ENCODE results near the gene SCAMP4. TPM values are rescaled to one million over a fixed set of nuclear protein-coding genes. Genes with fewer than 3 reads are reported as not detected.

Gene SCAMP4
- total and polyA plus RNA-seq, 9 donors: 14.9 to 45.3 (median 31.7) TPM

GRCh38 chr19:1865172-1866010 is 39.8 kb upstream of the SCAMP4 start:
- H3K27ac ChIP-seq (ENCODE audit: low read length): peak overlapping the region; percentile 97
- no peaks in the 10 kb centered on the region for H3K9me3 ChIP-seq (replicated peaks; ENCODE audit: control insufficient read depth, low read depth, low read length)
- 81% methylated on average over 12 of the region's 17 CpGs for WGBS (ENCODE audit: insufficient coverage)
- H3K4me1 ChIP-seq (ENCODE audit: control insufficient read depth, insufficient read depth, low read length): peaks cover 27% of the 10 kb centered on the region
- peak overlapping the region; percentile 89 for H3K4me3 ChIP-seq (ENCODE audit: low read length)
- no peaks in the 10 kb centered on the region for H3K27me3 ChIP-seq (ENCODE audit: control insufficient read depth, insufficient read depth, low read length)
- peak; percentile 43 for DNase-seq
- no peaks in the 10 kb centered on the region for H3K36me3 ChIP-seq (ENCODE audit: control insufficient read depth, insufficient read depth, low read length)

GRCh38 chr19:1866693-1867348 is 38.4 kb upstream of the SCAMP4 start:
- Histone ChIP-seq H3K27ac (ENCODE audit: low read length) (no peak overlapping the region), H3K9me3 (replicated peaks; ENCODE audit: control insufficient read depth, low read depth, low read length) (no peaks in the 10 kb centered on the region), H3K4me1 (ENCODE audit: control insufficient read depth, insufficient read depth, low read length) (peaks cover 12% of the 10 kb centered on the region), H3K27me3 (ENCODE audit: control insufficient read depth, insufficient read depth, low read length) (no peaks in the 10 kb centered on the region), H3K4me3 (ENCODE audit: low read length) (no peak overlapping the region), H3K36me3 (ENCODE audit: control insufficient read depth, insufficient read depth, low read length) (peaks cover 9% of the 10 kb centered on the region)
- DNase-seq: no peak
- 77% methylated on average over 5 of the region's 8 CpGs for WGBS (ENCODE audit: insufficient coverage)

GRCh38 chr19:1867349-1867724 is 37.9 kb upstream of the SCAMP4 start:
- Histone ChIP-seq H3K36me3 (ENCODE audit: control insufficient read depth, insufficient read depth, low read length) (peaks cover 11% of the 10 kb centered on the region), H3K27ac (ENCODE audit: low read length) (no peak overlapping the region), H3K4me3 (ENCODE audit: low read length) (no peak overlapping the region), H3K27me3 (ENCODE audit: control insufficient read depth, insufficient read depth, low read length) (no peaks in the 10 kb centered on the region), H3K9me3 (replicated peaks; ENCODE audit: control insufficient read depth, low read depth, low read length) (no peaks in the 10 kb centered on the region), H3K4me1 (ENCODE audit: control insufficient read depth, insufficient read depth, low read length) (peaks cover 7% of the 10 kb centered on the region)
- 93% methylated on average over 9 of the region's 9 CpGs for WGBS (ENCODE audit: insufficient coverage)
- no peak for DNase-seq

- DNase-seq: no peak
- no peaks in the 10 kb centered on the region for H3K9me3 ChIP-seq (replicated peaks; ENCODE audit: control insufficient read depth, low read depth, low read length)
- H3K4me3 ChIP-seq (ENCODE audit: low read length): no peak overlapping the region
- no peak overlapping the region for H3K27ac ChIP-seq (ENCODE audit: low read length)
- WGBS (ENCODE audit: insufficient coverage): 56% methylated on average over 2 of the region's 7 CpGs
- peaks cover 21% of the 10 kb centered on the region for H3K4me1 ChIP-seq (ENCODE audit: control insufficient read depth, insufficient read depth, low read length)
- peaks cover 19% of the 10 kb centered on the region for H3K36me3 ChIP-seq (ENCODE audit: control insufficient read depth, insufficient read depth, low read length)
- H3K27me3 ChIP-seq (ENCODE audit: control insufficient read depth, insufficient read depth, low read length): no peaks in the 10 kb centered on the region
Observed at GRCh38 chr19:1868971-1869370, 36.2 kb upstream of the SCAMP4 start.

GRCh38 chr19:1871140-1871597 is 34.0 kb upstream of the SCAMP4 start:
- Histone ChIP-seq H3K27me3 (ENCODE audit: control insufficient read depth, insufficient read depth, low read length) (no peaks in the 10 kb centered on the region), H3K4me3 (ENCODE audit: low read length) (no peak overlapping the region), H3K27ac (ENCODE audit: low read length) (no peak overlapping the region), H3K4me1 (ENCODE audit: control insufficient read depth, insufficient read depth, low read length) (peaks cover 23% of the 10 kb centered on the region), H3K36me3 (ENCODE audit: control insufficient read depth, insufficient read depth, low read length) (peaks cover 19% of the 10 kb centered on the region), H3K9me3 (replicated peaks; ENCODE audit: control insufficient read depth, low read depth, low read length) (no peaks in the 10 kb centered on the region)
- no peak for DNase-seq
- 91% methylated on average over 9 of the region's 15 CpGs for WGBS (ENCODE audit: insufficient coverage)

- Histone ChIP-seq H3K4me3 (ENCODE audit: low read length) (no peak overlapping the region), H3K27me3 (ENCODE audit: control insufficient read depth, insufficient read depth, low read length) (no peaks in the 10 kb centered on the region), H3K27ac (ENCODE audit: low read length) (no peak overlapping the region), H3K9me3 (replicated peaks; ENCODE audit: control insufficient read depth, low read depth, low read length) (no peaks in the 10 kb centered on the region), H3K36me3 (ENCODE audit: control insufficient read depth, insufficient read depth, low read length) (peaks cover 19% of the 10 kb centered on the region), H3K4me1 (ENCODE audit: control insufficient read depth, insufficient read depth, low read length) (peaks cover 28% of the 10 kb centered on the region)
- DNase-seq: no peak
- WGBS (ENCODE audit: insufficient coverage): 90% methylated on average over 8 of the region's 13 CpGs
Observed at GRCh38 chr19:1871630-1872029, 33.6 kb upstream of the SCAMP4 start.

GRCh38 chr19:1872807-1873523 is 32.2 kb upstream of the SCAMP4 start:
- no peaks in the 10 kb centered on the region for H3K9me3 ChIP-seq (replicated peaks; ENCODE audit: control insufficient read depth, low read depth, low read length)
- peaks cover 19% of the 10 kb centered on the region for H3K36me3 ChIP-seq (ENCODE audit: control insufficient read depth, insufficient read depth, low read length)
- H3K27ac ChIP-seq (ENCODE audit: low read length): peak overlapping the region; percentile 61
- 82% methylated on average over 19 of the region's 25 CpGs for WGBS (ENCODE audit: insufficient coverage)
- no peaks in the 10 kb centered on the region for H3K27me3 ChIP-seq (ENCODE audit: control insufficient read depth, insufficient read depth, low read length)
- peaks cover 30% of the 10 kb centered on the region for H3K4me1 ChIP-seq (ENCODE audit: control insufficient read depth, insufficient read depth, low read length)
- DNase-seq: no peak
- no peak overlapping the region for H3K4me3 ChIP-seq (ENCODE audit: low read length)

GRCh38 chr19:1873524-1874473 is 31.4 kb upstream of the SCAMP4 start:
- Histone ChIP-seq H3K27me3 (ENCODE audit: control insufficient read depth, insufficient read depth, low read length) (no peaks in the 10 kb centered on the region), H3K9me3 (replicated peaks; ENCODE audit: control insufficient read depth, low read depth, low read length) (no peaks in the 10 kb centered on the region), H3K36me3 (ENCODE audit: control insufficient read depth, insufficient read depth, low read length) (peaks cover 19% of the 10 kb centered on the region), H3K4me1 (ENCODE audit: control insufficient read depth, insufficient read depth, low read length) (peaks cover 30% of the 10 kb centered on the region), H3K27ac (ENCODE audit: low read length) (peak overlapping the region; percentile 61), H3K4me3 (ENCODE audit: low read length) (no peak overlapping the region)
- 62% methylated on average over 20 of the region's 29 CpGs for WGBS (ENCODE audit: insufficient coverage)
- DNase-seq: peak; percentile 37

- H3K4me3 ChIP-seq (ENCODE audit: low read length): peak overlapping the region; percentile 95
- H3K4me1 ChIP-seq (ENCODE audit: control insufficient read depth, insufficient read depth, low read length): peaks cover 30% of the 10 kb centered on the region
- DNase-seq: no peak
- peak overlapping the region; percentile 84 for H3K27ac ChIP-seq (ENCODE audit: low read length)
- peaks cover 19% of the 10 kb centered on the region for H3K36me3 ChIP-seq (ENCODE audit: control insufficient read depth, insufficient read depth, low read length)
- no CpG with 5 or more reads among the region's 16 CpGs for WGBS (ENCODE audit: insufficient coverage)
- no peaks in the 10 kb centered on the region for H3K27me3 ChIP-seq (ENCODE audit: control insufficient read depth, insufficient read depth, low read length)
- no peaks in the 10 kb centered on the region for H3K9me3 ChIP-seq (replicated peaks; ENCODE audit: control insufficient read depth, low read depth, low read length)
Observed at GRCh38 chr19:1874554-1875185, 30.5 kb upstream of the SCAMP4 start.
